GM12872 (cell line): ENCODE measurements around the gene JUND.

Source experiments
- TF ChIP-seq, protein P1 (sequence below): IDR thresholded peaks from 3 replicates; pipeline ENCODE4 v1.5.1; 2011; ENCODE audit warnings: low read depth, mild to moderate bottlenecking, low read length, moderate library complexity; ENCODE audit not compliant: insufficient read depth

Gene JUND

DNA sequence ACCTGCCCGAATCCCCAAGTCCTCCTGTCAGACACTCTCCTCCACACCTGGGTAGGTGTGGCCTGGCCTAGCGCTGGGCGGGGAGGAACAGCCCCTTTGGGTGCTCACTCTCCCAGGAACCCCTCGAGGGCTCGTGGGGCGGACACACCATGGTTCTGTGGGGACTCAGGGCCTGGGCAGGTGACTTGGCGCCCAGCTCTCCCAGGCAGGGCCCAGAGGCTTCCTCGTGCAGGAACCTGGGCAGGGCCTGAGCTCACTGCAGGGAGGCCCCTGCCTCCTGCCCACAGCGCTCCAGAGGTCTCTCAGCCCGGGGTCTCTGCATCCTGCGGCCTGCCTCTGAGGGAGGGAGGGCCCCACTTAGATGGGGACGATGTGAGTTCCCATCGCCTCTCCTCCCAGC, 29.5 kb upstream of the JUND start:
- TF ChIP-seq, protein P1, sequence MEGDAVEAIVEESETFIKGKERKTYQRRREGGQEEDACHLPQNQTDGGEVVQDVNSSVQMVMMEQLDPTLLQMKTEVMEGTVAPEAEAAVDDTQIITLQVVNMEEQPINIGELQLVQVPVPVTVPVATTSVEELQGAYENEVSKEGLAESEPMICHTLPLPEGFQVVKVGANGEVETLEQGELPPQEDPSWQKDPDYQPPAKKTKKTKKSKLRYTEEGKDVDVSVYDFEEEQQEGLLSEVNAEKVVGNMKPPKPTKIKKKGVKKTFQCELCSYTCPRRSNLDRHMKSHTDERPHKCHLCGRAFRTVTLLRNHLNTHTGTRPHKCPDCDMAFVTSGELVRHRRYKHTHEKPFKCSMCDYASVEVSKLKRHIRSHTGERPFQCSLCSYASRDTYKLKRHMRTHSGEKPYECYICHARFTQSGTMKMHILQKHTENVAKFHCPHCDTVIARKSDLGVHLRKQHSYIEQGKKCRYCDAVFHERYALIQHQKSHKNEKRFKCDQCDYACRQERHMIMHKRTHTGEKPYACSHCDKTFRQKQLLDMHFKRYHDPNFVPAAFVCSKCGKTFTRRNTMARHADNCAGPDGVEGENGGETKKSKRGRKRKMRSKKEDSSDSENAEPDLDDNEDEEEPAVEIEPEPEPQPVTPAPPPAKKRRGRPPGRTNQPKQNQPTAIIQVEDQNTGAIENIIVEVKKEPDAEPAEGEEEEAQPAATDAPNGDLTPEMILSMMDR, result no peak

DNA sequence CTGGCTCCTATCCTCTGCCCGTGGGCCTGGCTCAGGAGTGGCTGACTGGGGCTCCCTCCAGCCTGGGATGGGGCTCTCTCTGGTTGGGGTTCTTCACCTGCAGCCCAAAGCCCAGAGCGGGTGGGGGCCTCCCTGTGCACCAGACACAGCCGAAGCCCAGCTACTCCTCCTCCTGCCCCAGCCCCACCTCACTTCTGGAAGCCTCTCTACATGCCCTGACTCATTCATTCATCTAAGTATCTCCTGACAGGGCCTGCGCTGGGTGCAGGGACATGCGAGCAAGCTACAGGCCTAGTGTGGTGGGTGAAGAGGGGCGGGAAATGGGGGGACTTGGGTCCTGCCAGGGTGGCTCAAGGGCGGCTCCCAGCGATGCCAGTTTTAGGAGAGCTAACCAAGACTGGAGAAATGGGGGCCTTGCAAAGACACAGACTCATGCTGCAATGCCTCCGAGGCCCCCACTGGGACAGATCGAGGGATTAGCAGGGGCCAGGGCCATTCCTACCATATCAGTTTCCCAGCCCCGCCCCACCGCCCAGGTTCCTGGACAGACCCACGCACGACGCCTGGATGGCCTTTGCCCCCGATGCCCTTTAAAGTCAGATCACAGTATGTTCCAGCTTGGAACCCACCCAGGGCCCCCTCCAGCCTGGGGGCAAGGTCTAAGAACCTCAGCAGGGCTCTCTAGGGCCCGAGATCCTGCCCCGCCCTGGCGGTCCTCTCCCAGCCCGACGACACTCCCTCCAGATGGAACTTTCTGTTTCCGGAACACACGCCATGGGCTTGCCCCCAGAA, 28.9 kb upstream of the JUND start:
- TF ChIP-seq, protein P1, result no peak

DNA sequence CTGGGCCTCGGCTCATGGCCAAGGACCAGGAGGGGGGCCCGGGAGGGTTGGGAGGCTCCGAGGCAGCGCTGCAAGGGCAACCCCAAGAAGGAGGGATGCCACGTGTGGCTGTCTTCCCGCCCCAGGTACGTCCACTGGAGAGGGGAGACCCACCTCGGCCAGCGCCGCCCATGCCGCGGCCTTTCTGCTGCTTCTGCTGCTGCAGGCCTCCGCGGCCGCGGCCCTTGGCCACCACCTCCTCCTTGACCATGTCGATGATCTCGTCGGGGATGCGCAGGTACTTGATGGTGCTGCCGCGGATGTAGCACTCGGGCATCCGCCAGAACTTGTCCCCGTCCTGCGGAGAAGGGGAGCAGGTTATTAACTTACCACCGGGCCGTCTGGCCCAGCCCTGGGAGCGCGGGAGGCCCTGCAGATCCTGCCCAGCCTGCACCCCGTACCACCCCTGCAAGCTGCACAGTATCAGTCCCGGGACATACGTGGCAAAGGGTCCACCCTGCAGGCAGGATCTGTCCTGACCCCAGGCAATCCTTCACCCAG, 28.2 kb upstream of the JUND start:
- TF ChIP-seq, protein P1, result no peak

DNA sequence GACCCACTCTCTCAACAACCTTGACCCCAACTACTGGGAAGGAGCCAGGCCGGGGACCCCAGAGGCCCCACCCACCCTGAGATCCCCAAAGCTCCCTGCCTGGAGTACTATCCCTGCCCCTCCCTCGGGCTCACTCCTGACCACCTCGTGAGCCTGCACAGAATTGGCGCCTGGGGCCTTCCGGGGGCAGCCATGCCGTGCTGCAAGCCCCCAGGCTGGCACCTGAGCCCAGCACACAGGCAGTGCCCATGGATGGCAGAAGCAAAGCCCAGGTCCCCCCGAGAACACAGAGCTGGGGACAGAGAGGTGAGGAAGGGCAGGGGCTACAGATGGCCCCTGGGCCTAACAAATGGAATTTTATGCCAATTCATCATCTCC, 27.5 kb upstream of the JUND start:
- TF ChIP-seq, protein P1, result no peak

- TF ChIP-seq, protein P1, result no peak
These were observed 26.9 kb upstream of the JUND start for GRCh38 chr19:18308051-18308947.

- TF ChIP-seq, protein P1, result no peak
These were observed 25.9 kb upstream of the JUND start for GRCh38 chr19:18307271-18307681.

- TF ChIP-seq, protein P1, result no peak
These were observed 25.5 kb upstream of the JUND start for GRCh38 chr19:18306888-18307260.
